SH-SY5Y (cell line): ENCODE data around the gene ABR.

Source experiments
- GATA2 ChIP-seq: IDR thresholded peaks from 2 replicates; pipeline ENCODE4 v1.6.1; 2011; ENCODE audit warnings: mild to moderate bottlenecking, low read depth, low read length
- GATA3 ChIP-seq: IDR thresholded peaks from 2 replicates; pipeline ENCODE4 v1.6.1; 2011; ENCODE audit warnings: low read depth, mild to moderate bottlenecking, low read length, moderate library complexity

DNA sequence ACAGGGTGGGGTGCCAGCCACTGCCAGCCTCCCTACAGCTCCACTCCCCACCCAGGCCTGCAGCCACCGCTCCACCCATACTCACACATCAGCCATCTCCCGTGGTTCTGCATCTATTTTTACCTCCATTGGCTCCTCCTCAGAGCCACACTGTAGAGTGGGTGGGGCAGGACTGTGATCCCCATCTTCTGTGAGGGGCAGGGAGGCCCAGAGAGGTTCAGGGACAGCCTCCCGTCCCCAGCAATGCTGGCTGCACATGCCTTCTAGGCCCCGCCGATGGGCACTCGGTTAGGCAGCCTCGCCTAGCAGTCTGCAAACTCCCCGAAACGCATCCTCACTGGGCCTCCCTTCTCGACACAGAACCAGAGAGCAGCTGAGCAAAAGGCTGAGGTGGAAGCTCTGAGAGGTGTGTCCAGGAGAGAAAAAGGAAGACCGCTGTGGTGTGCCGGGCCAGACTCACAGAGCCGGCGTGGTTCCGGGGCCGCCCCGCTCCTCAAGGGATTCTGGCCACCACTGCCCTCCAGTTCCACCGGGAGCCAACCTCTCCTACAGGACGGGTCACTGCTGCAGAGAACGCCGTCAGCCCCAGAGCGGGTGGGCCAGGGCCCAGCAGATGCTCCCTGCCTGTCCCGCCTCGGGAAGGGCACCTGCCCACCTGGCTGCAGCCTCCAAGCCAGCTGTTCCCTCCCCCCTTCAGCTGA, 71.9 kb downstream of the ABR start:
- TF ChIP-seq GATA3 (no peak), GATA2 (no peak)
